A549 (cell line): ENCODE results near the gene SLIT3. TPM values are rescaled to one million over a fixed set of nuclear protein-coding genes. Genes with fewer than 3 reads are reported as not detected.

Experiments
- ATAC-seq, 2 experiments: fragments of 200-7000 bp in 1 of 2; fragments of >200 bp in 1 of 2; cut with Nextera tagmentation in 1 of 2; cut with Tn5 transposase in 1 of 2; 3 replicates each; pipeline versions ENCODE4 v1.8.0 to v1.9.1; 2018 to 2020; ENCODE audit warnings: mild to moderate bottlenecking in 1 of 2, moderate library complexity in 1 of 2
- CTCF ChIA-PET: fragments of 300-600 bp; sonication (Branson Sonifier 250); formaldehyde crosslinking; extraction: SDS; loops from one replicate; lab custom pipeline; 2021; ENCODE audit warnings: antibody characterized with exemption, inconsistent platforms; lab: Yijun Ruan, JAX
- POLR2A ChIA-PET: fragments of 350-600 bp; formaldehyde crosslinking; extraction: SDS; loops from one replicate; lab custom pipeline; 2021; ENCODE audit warnings: antibody characterized with exemption, inconsistent platforms; lab: Yijun Ruan, JAX
- DNase-seq, 2 experiments: peaks; one replicate each; pipeline versions ENCODE4 v3.0.0 to v3.0.0-alpha.2; 2011 to 2016; ENCODE audit warnings: low read depth in 1 of 2, low spot score in 1 of 2
- FAIRE-seq: peaks from 2 replicates; lab custom pipeline; 2011; peaks lifted over from hg19 to GRCh38; lab: Jason Lieb, UNC
- H3K27ac ChIP-seq, 2 experiments: fragments of >200 bp; sonication (Bioruptor Twin); formaldehyde crosslinking; 3 replicates each; pipeline ENCODE4 v1.5.1; 2016 to 2017
- H3K4me1 ChIP-seq: fragments of >200 bp; sonication (Bioruptor Twin); formaldehyde crosslinking; 3 replicates; pipeline ENCODE4 v1.6.1; 2016
- H3K4me2 ChIP-seq: fragments of >200 bp; sonication (Bioruptor Twin); formaldehyde crosslinking; 3 replicates; pipeline ENCODE4 v1.6.1; 2016
- H3K4me3 ChIP-seq: fragments of >200 bp; sonication (Bioruptor Twin); formaldehyde crosslinking; 3 replicates; pipeline ENCODE4 v1.5.1; 2016
- H3K9me3 ChIP-seq: fragments of >200 bp; sonication (Bioruptor Twin); formaldehyde crosslinking; 3 replicates; pipeline ENCODE4 v1.6.1; 2016
- ATOH8 ChIP-seq: fragments of 250-450 bp; sonication (Bioruptor Pico); IDR thresholded peaks from 2 replicates; pipeline ENCODE4 v1.5.0; 2020; ENCODE audit warnings: low read depth, mild to moderate bottlenecking, moderate library complexity
- CEBPB ChIP-seq, 2 experiments: fragments of >200 bp in 1 of 2; sonication (Bioruptor Twin) in 1 of 2; formaldehyde crosslinking in 1 of 2; IDR thresholded peaks; 2 replicates each; pipeline ENCODE4 v1.6.1; 2012 to 2016
- CHD4 ChIP-seq: fragments of 200-600 bp; sonication (generic); IDR thresholded peaks from 2 replicates; pipeline ENCODE4 v1.6.1; 2016; ENCODE audit warnings: antibody characterized with exemption, mild to moderate bottlenecking, borderline replicate concordance
- EHMT2 ChIP-seq: fragments of 200-600 bp; sonication (generic); IDR thresholded peaks from 2 replicates; pipeline ENCODE4 v1.6.1; 2016; ENCODE audit warnings: antibody characterized with exemption, low read depth, mild to moderate bottlenecking, moderate library complexity
- EP300 ChIP-seq, 2 experiments: fragments of >200 bp; sonication (Bioruptor Twin); formaldehyde crosslinking; IDR thresholded peaks; 2 replicates in 1 of 2; 3 replicates in 1 of 2; pipeline ENCODE4 v1.6.1; 2016 to 2017
- FOXS1 ChIP-seq: fragments of 250-450 bp; sonication (Bioruptor Pico); IDR thresholded peaks from 2 replicates; pipeline ENCODE4 v1.5.0; 2020; ENCODE audit warnings: mild to moderate bottlenecking, moderate library complexity
- HMGXB4 ChIP-seq: fragments of 250-450 bp; sonication (Bioruptor Pico); IDR thresholded peaks from 2 replicates; pipeline ENCODE4 v1.5.0; 2021; ENCODE audit warnings: mild to moderate bottlenecking, moderate library complexity, borderline replicate concordance
- HOXB13 ChIP-seq: fragments of 250-450 bp; sonication (Bioruptor Pico); IDR thresholded peaks from 2 replicates; pipeline ENCODE4 v1.5.0; 2020; ENCODE audit warnings: low read depth, mild to moderate bottlenecking, moderate library complexity
- HOXB5 ChIP-seq: fragments of 250-450 bp; sonication (Bioruptor Pico); IDR thresholded peaks from 2 replicates; pipeline ENCODE4 v1.5.0; 2020; ENCODE audit warnings: mild to moderate bottlenecking, moderate library complexity
- JUNB ChIP-seq: fragments of >200 bp; sonication (Bioruptor Twin); formaldehyde crosslinking; IDR thresholded peaks from 2 replicates; pipeline ENCODE4 v1.6.1; 2016
- KDM1A ChIP-seq: fragments of 200-600 bp; sonication (generic); IDR thresholded peaks from 2 replicates; pipeline ENCODE4 v1.6.1; 2016; ENCODE audit warnings: low read depth, mild to moderate bottlenecking
- KDM5A ChIP-seq: fragments of 200-600 bp; sonication (generic); IDR thresholded peaks from 2 replicates; pipeline ENCODE4 v1.6.1; 2016; ENCODE audit warnings: antibody characterized with exemption, mild to moderate bottlenecking
- MAZ ChIP-seq: fragments of 150-350 bp; IDR thresholded peaks from 2 replicates; pipeline ENCODE4 v1.6.1; 2014; ENCODE audit warnings: antibody characterized with exemption, low read depth, low read length, borderline replicate concordance
- NFE2L2 ChIP-seq: fragments of 150-350 bp; conservative IDR thresholded peaks from 2 replicates; pipeline ENCODE4 v1.6.1; 2014; ENCODE audit warnings: low read length
- SMC3 ChIP-seq: fragments of >200 bp; sonication (Bioruptor Twin); formaldehyde crosslinking; IDR thresholded peaks from 3 replicates; pipeline ENCODE4 v1.6.1; 2018; ENCODE audit warnings: inconsistent platforms
- SREBF2 ChIP-seq: fragments of 450-650 bp; IDR thresholded peaks from 2 replicates; pipeline ENCODE4 v1.6.1; 2014; ENCODE audit warnings: mild to moderate bottlenecking, moderate library complexity
- TFCP2L1 ChIP-seq: fragments of 250-450 bp; sonication (Bioruptor Pico); IDR thresholded peaks from 2 replicates; pipeline ENCODE4 v1.5.0; 2021; ENCODE audit warnings: mild to moderate bottlenecking
- TP53 ChIP-seq: fragments of 250-450 bp; sonication (Bioruptor Pico); IDR thresholded peaks from 2 replicates; pipeline ENCODE4 v1.5.0; 2021; ENCODE audit warnings: mild to moderate bottlenecking, moderate library complexity
- USF2 ChIP-seq: fragments of 450-650 bp; IDR thresholded peaks from 2 replicates; pipeline ENCODE4 v1.6.1; 2014; ENCODE audit warnings: antibody characterized with exemption
- WGBS: methylation state at CpG from one replicate; pipeline ENCODE4 v1.1.6; 2017; ENCODE audit errors: missing lambda C conversion rate; 5-methylcytosine and 5-hydroxymethylcytosine counted together
- polyA plus RNA-seq, 4 experiments: library from polyadenylated mRNA; depleted of rRNA in 3 of 4; stranded (reverse); fragments of >200 nt; fragmentation: RNase III in 1 of 4; extraction: RNeasy Plus Mini Kit Qiagen cat#74134 plus additional on column Dnase treatment in 1 of 4; gene quantifications; 2 replicates in 3 of 4; 3 replicates in 1 of 4; pipeline ENCODE4 v1.2.3, GENCODE V29; 2011 to 2017

SLIT3 gene
- polyA plus RNA-seq, 2 of the 4 experiments (the other 2 are of a cell fraction) = 12.7 to 22.9 TPM

GRCh38 chr5:169244812-169245211, 56.1 kb downstream of the SLIT3 start:
- H3K4me2 ChIP-seq = no peak overlapping the region
- CTCF ChIA-PET = interaction anchor here (0.8 kb wide), 1 partner anchor 10 kb away, joined by 3 read pairs; no protein-coding TSS in a partner anchor
- TF ChIP-seq HOXB5 (no peak), TFCP2L1 (CRISPR knock-in tag) (no peak), FOXS1 (CRISPR knock-in tag) (no peak), KDM5A (no peak), USF2 (no peak), TP53 (CRISPR knock-in tag) (no peak), HOXB13 (no peak), KDM1A (no peak), JUNB (no peak), HMGXB4 (CRISPR knock-in tag) (no peak), SREBF2 (no peak), CHD4 (no peak)
- FAIRE-seq = no peak
- H3K4me1 ChIP-seq = no peaks in the 10 kb centered on the region
- H3K9me3 ChIP-seq = peaks cover 7% of the 10 kb centered on the region; the same call in 1 of the 3 replicates
- no peak for ATAC-seq
- no peak overlapping the region for H3K4me3 ChIP-seq
- 94% methylated on average over 3 of the region's 3 CpGs for WGBS
- no peak overlapping the region for H3K27ac ChIP-seq
- POLR2A ChIA-PET = no interaction called here
- no peak for DNase-seq

- Histone ChIP-seq H3K9me3 (peaks cover 16% of the 10 kb centered on the region; the same call in 1 of the 3 replicates), H3K27ac (no peak overlapping the region), H3K4me1 (no peaks in the 10 kb centered on the region), H3K4me3 (no peak overlapping the region), H3K4me2 (no peak overlapping the region)
- CTCF ChIA-PET = interaction anchor here (1.3 kb wide), 1 partner anchor 15 kb away, joined by 3 read pairs; no protein-coding TSS in a partner anchor
- TF ChIP-seq EP300 (IDR thresholded peaks at IDR 0.05) (no peak), SMC3 (no peak), NFE2L2 (no peak), HMGXB4 (CRISPR knock-in tag) (no peak), EHMT2 (no peak), MAZ (no peak), ATOH8 (CRISPR knock-in tag) (no peak), CEBPB (IDR thresholded peaks at IDR 0.05) (no peak)
- DNase-seq (no peak), ATAC-seq (no peak), FAIRE-seq (no peak)
- POLR2A ChIA-PET = no interaction called here
- WGBS = 89% methylated on average over 10 of the region's 10 CpGs
Observed at GRCh38 chr5:169243651-169244422, 57.1 kb downstream of the SLIT3 start.
